ENCODE measurements around the gene TAB3.

Gene TAB3

DNA sequence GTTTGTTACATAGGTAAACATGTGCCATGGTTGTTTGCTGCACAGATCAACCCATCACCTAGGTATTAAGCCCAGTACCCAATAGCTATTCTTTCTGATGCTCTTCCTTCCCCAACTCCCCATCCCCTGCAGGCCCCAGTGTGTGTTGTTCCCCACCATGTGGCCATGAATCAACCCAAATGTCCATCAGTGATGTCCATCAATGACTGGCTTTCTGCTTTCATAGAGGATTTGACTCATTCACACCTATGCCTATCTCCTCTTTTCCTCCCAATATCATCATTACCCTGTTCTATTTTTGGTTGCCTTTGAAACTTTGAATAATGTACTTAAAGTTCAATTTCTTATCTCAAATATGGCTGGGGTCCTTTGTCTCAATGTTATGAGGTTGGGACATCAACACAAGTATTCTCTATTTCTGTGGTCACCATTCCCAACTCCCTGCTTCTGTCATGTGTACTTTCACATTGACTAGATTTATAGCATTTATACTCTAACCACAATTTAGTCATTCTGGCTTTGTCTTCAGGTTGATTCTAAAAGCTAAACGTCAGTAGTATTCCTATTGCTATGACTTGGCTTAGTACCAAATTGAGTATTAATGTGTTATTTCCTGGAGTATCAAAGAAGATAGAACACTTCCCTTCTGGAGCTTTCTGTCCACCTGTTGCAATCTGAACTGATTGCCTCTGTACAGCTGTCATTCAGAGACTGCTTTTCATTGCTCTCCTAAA lies 107.2 kb downstream of the TAB3 start:
- H3K27ac ChIP-seq = no peak overlapping the region
- DNase-seq (ENCODE audit: low read depth, low spot score) = peak; percentile 24

DNA sequence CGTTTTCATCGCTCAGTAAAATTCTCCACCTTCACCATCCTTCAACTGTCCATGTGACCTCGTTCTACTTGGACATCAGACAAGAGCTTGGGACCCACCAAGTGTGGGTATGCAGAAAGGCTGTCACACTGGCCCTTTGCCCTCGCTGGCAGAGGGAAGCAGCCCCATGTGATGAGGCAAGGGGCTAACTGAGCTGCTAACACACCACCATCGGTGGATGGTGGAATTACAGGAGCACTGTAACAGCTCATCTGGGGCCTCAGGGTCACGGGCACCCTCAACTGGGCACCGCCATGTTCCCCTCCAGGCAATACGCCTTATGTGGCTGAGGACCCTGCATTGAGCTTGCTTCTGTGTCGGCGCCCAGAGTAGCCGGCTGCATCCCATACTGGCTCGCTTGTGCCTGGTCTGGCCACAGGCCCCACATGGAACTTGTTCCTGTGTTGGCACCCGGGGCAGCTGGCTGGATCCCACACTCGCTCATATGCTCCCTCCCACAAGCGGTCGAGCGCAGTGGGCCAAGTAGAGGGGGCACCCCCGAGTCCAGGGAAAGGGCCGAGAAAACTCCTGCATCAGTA lies 109.5 kb downstream of the TAB3 start:
- H3K27ac ChIP-seq = no peak overlapping the region
- no peak for DNase-seq (ENCODE audit: low read depth, low spot score)

DNA sequence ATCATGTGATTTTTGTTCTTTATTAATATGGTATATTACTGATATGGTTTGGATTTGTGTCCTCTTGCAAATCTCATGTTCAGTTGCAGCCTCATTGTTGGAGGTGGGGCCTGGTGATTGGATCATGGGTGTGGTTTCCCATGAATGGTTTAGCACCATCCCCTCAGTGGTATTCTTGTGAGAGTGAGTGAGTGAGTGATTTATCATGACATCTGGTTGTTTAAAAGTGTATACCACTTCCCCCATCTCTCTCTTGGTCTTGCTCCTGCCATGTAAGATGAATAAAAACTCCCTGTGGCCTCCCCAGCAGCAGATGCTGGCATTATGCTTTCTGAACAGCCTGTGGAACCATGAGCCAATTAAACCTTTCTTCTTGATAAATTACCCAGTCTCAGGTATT lies 111.5 kb downstream of the TAB3 start:
- no peak overlapping the region for H3K27ac ChIP-seq
- DNase-seq (ENCODE audit: low read depth, low spot score) = no peak
